Measurements from ENCODE around the gene CORO6.

DNA sequence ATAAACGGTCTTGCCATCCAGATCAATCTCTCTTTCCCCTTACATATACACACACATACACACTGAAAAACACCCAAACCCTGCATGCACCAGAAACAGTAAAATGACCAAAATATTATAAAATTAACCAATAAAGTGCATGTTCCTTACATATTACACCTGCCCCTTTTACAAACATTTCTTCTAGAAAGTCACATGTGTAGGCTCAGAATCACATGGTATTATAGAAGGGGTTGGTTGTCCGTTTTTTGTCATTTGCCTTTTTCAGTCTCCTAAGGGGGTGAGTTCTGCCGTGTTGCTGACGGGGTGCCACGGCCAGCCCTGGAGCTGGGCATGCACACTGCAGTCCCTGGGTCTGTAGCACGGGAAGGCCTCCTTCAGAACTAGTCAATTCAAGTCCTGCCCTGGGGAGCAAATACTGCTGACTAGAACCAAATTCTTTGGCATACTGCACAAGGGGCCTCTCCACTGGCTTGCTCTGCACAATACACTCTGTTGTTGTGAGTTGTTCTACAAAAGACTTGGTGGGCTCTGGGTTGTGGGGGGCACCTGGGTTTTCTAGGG, 8.0 kb upstream of the CORO6 start:
- TF ChIP-seq POLR2A (IDR thresholded peaks at IDR 0.05), result no peak
- no peak for TF ChIP-seq CTCF (IDR thresholded peaks at IDR 0.05)
